ENCODE results near the gene POLDIP2. TPM values are rescaled to one million over a fixed set of nuclear protein-coding genes. Genes with fewer than 3 reads are reported as not detected.

The POLDIP2 gene
- total RNA-seq, 1 donor from 2014 or later, result 93.2 TPM

DNA sequence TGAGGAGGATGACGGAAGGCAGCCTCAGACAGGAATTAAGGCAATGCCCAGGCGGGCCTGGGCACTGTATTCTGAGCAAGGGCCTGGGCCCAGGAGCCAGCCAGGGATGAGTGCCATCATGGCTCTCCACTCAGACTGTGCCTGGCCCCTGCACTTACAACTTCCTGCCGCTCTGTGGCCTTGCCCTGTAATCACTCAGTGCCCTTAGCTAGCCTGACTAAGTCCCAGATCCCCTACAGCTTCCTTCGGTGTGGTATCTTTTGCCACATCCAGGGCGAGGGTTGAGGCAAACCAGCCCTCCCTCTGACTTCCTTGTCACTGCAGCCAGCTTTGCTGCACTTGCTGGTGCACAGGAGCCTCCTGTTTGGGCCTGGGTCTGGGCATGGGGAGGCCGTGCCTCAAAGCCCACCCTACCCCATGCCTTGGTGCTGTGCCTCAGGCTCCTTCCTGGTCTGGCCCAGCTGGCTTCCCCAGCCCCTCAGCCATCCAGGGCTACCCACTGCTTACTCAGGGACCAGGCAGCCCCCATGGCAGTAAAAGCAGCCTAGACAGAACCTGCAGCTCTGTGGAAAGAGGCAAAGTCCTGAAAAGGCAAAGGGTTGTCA is 39.4 kb upstream of the POLDIP2 start:
- Mint-ChIP-seq H3K27me3 (ENCODE audit: low read depth) (no peaks in the 10 kb centered on the region), H3K36me3 (ENCODE audit: low read depth) (peaks cover 23% of the 10 kb centered on the region), H3K27ac (no peak overlapping the region), H3K4me3 (ENCODE audit: low read depth) (no peak overlapping the region), H3K4me1 (ENCODE audit: low read depth) (no peaks in the 10 kb centered on the region), H3K9me3 (no peaks in the 10 kb centered on the region)
- intact Hi-C loops (cut with micrococcal nuclease), result no loop called here
- no peak for DNase-seq (ENCODE audit: low spot score)

DNA sequence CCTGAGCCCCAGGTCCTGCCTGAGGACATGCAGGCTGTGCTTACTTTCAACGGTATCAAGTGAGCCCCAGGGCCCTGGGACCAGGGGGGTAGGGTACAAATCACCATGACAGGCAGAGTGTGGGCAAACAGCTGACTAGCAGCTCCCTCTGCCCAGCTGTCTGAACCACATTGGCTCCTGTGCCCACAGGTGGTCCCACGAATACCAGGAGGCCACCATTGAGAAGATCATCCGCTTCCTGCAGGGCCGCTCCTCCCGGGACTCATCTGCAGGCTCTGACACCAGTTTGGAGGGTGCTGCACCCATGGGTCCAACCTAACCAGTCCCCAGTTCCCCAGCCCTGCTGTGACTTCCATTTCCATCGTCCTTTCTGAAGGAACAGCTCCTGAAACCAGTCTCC is 38.6 kb upstream of the POLDIP2 start:
- H3K4me3 Mint-ChIP-seq (ENCODE audit: low read depth), result no peak overlapping the region
- no peaks in the 10 kb centered on the region for H3K4me1 Mint-ChIP-seq (ENCODE audit: low read depth)
- H3K9me3 Mint-ChIP-seq, result no peaks in the 10 kb centered on the region
- no peak for DNase-seq (ENCODE audit: low spot score)
- intact Hi-C loops (cut with micrococcal nuclease), result no loop called here
- H3K27me3 Mint-ChIP-seq (ENCODE audit: low read depth), result no peaks in the 10 kb centered on the region
- no peak overlapping the region for H3K27ac Mint-ChIP-seq
- H3K36me3 Mint-ChIP-seq (ENCODE audit: low read depth), result peaks cover 29% of the 10 kb centered on the region

DNA sequence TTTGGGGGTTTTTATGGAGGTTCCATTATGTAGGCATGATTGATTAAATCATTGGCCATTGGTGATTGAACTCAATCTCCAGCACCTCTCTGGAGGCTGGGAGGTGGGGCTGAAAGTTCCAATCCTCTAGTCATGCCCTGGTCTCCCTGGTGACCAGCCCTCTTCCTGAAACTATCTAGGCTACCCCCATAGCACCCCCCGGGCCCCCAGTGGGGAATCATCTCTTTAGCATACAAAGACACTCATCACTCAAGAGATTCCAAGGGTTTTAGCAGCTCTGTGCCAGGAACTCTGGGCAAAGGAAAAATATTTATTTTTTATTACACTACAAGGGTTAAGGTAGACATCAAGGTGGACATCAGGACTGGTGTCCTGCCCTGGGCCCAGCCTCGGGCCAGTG is 38.1 kb upstream of the POLDIP2 start:
- H3K27me3 Mint-ChIP-seq (ENCODE audit: low read depth), result no peaks in the 10 kb centered on the region
- H3K4me3 Mint-ChIP-seq (ENCODE audit: low read depth), result no peak overlapping the region
- no peaks in the 10 kb centered on the region for H3K4me1 Mint-ChIP-seq (ENCODE audit: low read depth)
- intact Hi-C loops (cut with micrococcal nuclease), result no loop called here
- peaks cover 35% of the 10 kb centered on the region for H3K36me3 Mint-ChIP-seq (ENCODE audit: low read depth)
- H3K27ac Mint-ChIP-seq, result no peak overlapping the region
- DNase-seq (ENCODE audit: low spot score), result no peak
- H3K9me3 Mint-ChIP-seq, result no peaks in the 10 kb centered on the region

DNA sequence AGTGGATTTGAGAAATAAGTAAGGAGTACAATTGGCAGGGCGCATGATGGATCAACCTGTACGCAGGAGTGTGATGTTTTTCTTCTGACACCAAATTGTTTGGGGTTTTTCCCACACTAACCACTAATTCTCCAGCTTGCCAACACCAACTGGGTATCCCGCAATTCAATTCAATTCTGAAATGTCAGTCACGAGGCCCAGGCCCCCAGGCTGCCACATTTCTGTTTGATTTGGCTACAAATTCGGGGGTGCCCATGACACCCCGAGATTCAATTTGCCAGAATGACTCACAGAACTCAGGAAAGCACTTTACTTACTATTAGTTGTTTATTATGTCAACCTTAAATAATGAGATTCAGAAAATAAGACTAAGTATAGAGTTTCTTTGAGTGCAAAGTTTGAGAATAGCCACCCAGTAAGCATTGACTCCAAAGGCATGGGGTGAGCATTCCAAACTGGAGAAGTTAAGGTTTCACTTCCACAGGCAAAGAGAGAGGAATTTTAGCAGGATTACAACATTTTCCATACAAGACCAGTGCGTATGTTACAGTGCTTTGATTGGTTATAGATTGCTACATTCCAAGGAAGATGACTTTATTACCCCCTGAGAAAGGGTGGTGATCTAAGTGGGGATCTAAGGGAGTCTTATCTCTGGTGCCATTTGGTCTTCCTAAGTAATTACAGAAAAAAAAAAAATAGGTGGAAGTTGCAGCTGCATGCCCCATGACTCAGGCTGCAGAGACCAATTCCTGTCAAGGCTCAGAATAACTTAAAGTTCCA is 37.2 kb upstream of the POLDIP2 start:
- DNase-seq (ENCODE audit: low spot score), result no peak

DNA sequence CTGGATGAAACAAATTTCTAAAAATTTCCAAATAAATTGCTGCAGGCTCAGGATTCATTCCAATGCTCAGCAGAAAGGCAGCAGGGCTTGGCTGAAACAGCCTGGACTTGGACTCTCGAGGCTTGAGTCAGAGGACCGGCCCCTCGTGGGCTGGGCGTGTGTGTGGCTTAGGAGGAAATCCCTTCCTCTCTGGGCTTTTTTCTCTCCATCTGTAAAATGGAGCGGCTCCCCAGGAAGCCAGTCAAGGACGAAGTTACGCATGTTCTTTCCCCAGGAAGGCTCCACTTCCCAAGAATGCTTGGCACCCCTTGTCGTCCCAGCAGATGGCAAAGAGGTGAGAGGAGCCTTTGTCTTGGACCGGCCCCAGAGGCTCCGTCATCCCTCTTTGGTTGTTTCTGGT is 35.2 kb upstream of the POLDIP2 start:
- no peaks in the 10 kb centered on the region for H3K9me3 Mint-ChIP-seq
- DNase-seq (ENCODE audit: low spot score), result no peak
- no peaks in the 10 kb centered on the region for H3K4me1 Mint-ChIP-seq (ENCODE audit: low read depth)
- H3K27me3 Mint-ChIP-seq (ENCODE audit: low read depth), result no peaks in the 10 kb centered on the region
- no peak overlapping the region for H3K4me3 Mint-ChIP-seq (ENCODE audit: low read depth)
- intact Hi-C loops (cut with micrococcal nuclease), result no loop called here
- peaks cover 55% of the 10 kb centered on the region for H3K36me3 Mint-ChIP-seq (ENCODE audit: low read depth)
- no peak overlapping the region for H3K27ac Mint-ChIP-seq

More for the DNA sequence above, 37.2 kb upstream of the POLDIP2 start:
- intact Hi-C loops (cut with micrococcal nuclease), result no loop called here
- no peak overlapping the region for H3K4me3 Mint-ChIP-seq (ENCODE audit: low read depth)
- no peaks in the 10 kb centered on the region for H3K4me1 Mint-ChIP-seq (ENCODE audit: low read depth)
- H3K27me3 Mint-ChIP-seq (ENCODE audit: low read depth), result no peaks in the 10 kb centered on the region
- no peaks in the 10 kb centered on the region for H3K9me3 Mint-ChIP-seq
- no peak overlapping the region for H3K27ac Mint-ChIP-seq
- peaks cover 44% of the 10 kb centered on the region for H3K36me3 Mint-ChIP-seq (ENCODE audit: low read depth)

DNA sequence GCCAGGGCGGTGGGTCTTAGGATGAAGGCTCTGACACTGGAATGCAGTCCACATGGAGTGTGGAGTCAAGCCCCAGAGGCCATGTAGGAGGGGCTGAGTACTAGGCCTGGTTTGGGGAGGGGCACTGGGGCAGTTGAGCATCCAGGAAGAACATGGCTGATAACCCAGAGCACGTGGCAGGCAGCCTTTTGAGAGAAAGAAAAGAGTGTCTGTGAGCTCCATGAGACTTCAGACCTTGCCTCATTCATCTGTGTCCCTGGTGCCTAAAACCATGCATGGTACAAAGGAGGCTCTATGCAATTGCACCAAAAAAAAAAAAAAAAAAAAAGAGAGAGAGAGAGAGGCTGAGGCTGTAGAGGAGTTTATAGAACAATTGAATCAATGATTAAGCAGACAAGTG is 34.1 kb upstream of the POLDIP2 start:
- H3K9me3 Mint-ChIP-seq, result no peaks in the 10 kb centered on the region
- H3K4me3 Mint-ChIP-seq (ENCODE audit: low read depth), result no peak overlapping the region
- intact Hi-C loops (cut with micrococcal nuclease), result no loop called here

DNA sequence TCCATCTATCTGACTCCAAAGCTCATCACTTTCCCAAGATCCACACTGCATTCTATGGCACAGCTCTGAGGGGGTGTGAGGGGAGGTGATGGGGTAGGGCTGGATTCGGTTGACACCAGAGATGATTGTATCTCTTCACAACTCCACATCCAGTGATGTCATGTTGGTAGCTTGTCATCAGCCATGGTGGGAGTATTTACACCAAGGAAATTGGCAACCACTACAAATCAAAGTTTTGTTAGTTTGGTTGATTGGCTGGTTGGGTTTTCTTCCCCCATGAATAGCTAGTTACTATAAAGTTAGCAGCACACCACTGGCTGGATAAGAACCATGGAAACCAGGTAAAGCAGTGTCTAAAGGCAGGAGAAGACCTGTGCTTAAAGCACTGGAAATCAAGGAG is 33.7 kb upstream of the POLDIP2 start:
- no peak overlapping the region for H3K27ac Mint-ChIP-seq
- H3K36me3 Mint-ChIP-seq (ENCODE audit: low read depth), result peaks cover 51% of the 10 kb centered on the region
- H3K4me1 Mint-ChIP-seq (ENCODE audit: low read depth), result no peaks in the 10 kb centered on the region
- H3K27me3 Mint-ChIP-seq (ENCODE audit: low read depth), result no peaks in the 10 kb centered on the region
- no peak for DNase-seq (ENCODE audit: low spot score)
- no peak overlapping the region for H3K4me3 Mint-ChIP-seq (ENCODE audit: low read depth)
- intact Hi-C loops (cut with micrococcal nuclease), result no loop called here
- no peaks in the 10 kb centered on the region for H3K9me3 Mint-ChIP-seq

More for the DNA sequence above, 34.1 kb upstream of the POLDIP2 start:
- Mint-ChIP-seq H3K36me3 (ENCODE audit: low read depth) (peaks cover 51% of the 10 kb centered on the region), H3K27me3 (ENCODE audit: low read depth) (no peaks in the 10 kb centered on the region), H3K27ac (no peak overlapping the region), H3K4me1 (ENCODE audit: low read depth) (no peaks in the 10 kb centered on the region)
- DNase-seq (ENCODE audit: low spot score), result no peak

DNA sequence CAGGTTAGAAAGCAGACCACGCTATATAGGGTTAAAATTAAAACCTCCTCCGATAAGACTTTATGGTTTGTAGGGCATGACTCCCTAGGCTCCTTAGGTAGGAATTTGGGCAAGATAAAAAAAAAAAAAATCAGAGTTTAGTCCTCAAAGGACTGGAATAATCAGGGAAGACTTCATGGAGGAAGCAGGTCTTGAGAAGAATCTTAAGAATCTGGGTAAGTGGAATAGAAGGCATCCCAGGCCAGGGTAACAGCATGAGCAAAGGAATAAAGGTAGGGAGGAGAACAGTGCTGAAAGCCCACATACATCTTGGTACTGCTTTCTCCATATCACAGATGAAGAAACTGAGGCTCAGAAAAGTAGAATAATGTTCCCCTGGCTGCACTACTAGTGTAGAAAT is 33.2 kb upstream of the POLDIP2 start:
- Mint-ChIP-seq H3K36me3 (ENCODE audit: low read depth) (peaks cover 47% of the 10 kb centered on the region), H3K4me1 (ENCODE audit: low read depth) (no peaks in the 10 kb centered on the region)

DNA sequence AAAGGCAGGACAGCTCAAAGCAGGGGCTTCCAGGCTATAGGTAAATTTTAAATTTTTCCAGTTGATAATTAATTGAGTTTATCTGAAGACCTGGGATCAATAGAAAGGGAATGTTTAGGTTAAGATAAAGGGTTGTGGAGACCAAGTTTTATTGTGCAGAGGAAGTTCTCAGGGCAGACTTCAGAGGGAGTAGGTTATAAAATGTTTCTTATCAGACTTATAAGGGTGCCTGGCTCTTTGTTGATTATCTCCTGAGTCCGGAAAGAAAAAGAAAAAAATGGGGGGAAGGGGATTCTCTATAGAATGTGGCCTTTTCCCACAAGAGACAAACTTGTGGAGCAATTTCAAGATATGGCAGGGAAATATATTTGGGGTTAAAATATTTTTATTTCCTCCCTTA is 32.8 kb upstream of the POLDIP2 start:
- Mint-ChIP-seq H3K9me3 (no peaks in the 10 kb centered on the region), H3K36me3 (ENCODE audit: low read depth) (peaks cover 46% of the 10 kb centered on the region), H3K4me1 (ENCODE audit: low read depth) (peaks cover 3% of the 10 kb centered on the region), H3K4me3 (ENCODE audit: low read depth) (no peak overlapping the region), H3K27me3 (ENCODE audit: low read depth) (no peaks in the 10 kb centered on the region), H3K27ac (no peak overlapping the region)
- DNase-seq (ENCODE audit: low spot score), result no peak
- intact Hi-C loops (cut with micrococcal nuclease), result no loop called here

More for the DNA sequence above, 33.2 kb upstream of the POLDIP2 start:
- Mint-ChIP-seq H3K9me3 (no peaks in the 10 kb centered on the region), H3K27me3 (ENCODE audit: low read depth) (no peaks in the 10 kb centered on the region), H3K27ac (no peak overlapping the region), H3K4me3 (ENCODE audit: low read depth) (no peak overlapping the region)
- intact Hi-C loops (cut with micrococcal nuclease), result no loop called here
- no peak for DNase-seq (ENCODE audit: low spot score)

DNA sequence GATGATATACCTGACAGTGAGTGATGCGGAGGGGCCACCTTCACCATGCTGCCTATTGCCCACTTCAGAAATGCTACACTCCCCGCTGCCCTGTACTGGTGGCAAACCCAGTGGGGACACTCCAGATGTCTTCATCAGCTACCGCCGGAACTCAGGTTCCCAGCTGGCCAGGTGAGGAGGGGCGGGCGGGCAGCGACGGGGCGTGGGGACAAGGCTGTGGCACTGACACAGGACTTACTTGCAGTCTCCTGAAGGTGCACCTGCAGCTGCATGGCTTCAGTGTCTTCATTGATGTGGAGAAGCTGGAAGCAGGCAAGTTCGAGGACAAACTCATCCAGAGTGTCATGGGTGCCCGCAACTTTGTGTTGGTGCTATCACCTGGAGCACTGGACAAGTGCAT is 30.8 kb upstream of the POLDIP2 start:
- peaks cover 13% of the 10 kb centered on the region for H3K4me1 Mint-ChIP-seq (ENCODE audit: low read depth)
- no peak for DNase-seq (ENCODE audit: low spot score)
- no peak overlapping the region for H3K27ac Mint-ChIP-seq
- intact Hi-C loops (cut with micrococcal nuclease), result no loop called here
- no peaks in the 10 kb centered on the region for H3K9me3 Mint-ChIP-seq
- no peaks in the 10 kb centered on the region for H3K27me3 Mint-ChIP-seq (ENCODE audit: low read depth)
- H3K4me3 Mint-ChIP-seq (ENCODE audit: low read depth), result no peak overlapping the region
- H3K36me3 Mint-ChIP-seq (ENCODE audit: low read depth), result peaks cover 43% of the 10 kb centered on the region

DNA sequence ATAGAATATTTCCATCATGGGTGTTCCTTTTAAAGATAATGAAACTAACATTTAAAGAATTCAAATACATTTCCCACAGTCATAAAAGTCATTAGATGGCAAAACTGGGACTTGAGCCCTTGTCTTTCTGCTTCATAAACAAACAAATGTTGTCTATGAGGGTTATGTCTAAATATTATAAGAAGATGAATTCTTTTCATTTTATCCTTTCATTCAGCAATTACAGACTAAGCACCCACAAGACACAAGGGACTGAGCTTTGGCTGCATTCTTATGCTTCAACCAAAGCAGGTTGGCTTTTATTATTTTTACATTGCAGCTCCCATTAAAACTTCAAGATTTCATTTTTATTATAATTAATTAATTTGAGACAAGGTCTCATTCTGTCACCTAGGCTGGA is 29.1 kb upstream of the POLDIP2 start:
- Mint-ChIP-seq H3K27me3 (ENCODE audit: low read depth) (peaks cover 3% of the 10 kb centered on the region), H3K4me3 (ENCODE audit: low read depth) (no peak overlapping the region), H3K4me1 (ENCODE audit: low read depth) (peaks cover 16% of the 10 kb centered on the region), H3K27ac (no peak overlapping the region), H3K9me3 (no peaks in the 10 kb centered on the region), H3K36me3 (ENCODE audit: low read depth) (peaks cover 50% of the 10 kb centered on the region)
- no peak for DNase-seq (ENCODE audit: low spot score)
- intact Hi-C loops (cut with micrococcal nuclease), result no loop called here

DNA sequence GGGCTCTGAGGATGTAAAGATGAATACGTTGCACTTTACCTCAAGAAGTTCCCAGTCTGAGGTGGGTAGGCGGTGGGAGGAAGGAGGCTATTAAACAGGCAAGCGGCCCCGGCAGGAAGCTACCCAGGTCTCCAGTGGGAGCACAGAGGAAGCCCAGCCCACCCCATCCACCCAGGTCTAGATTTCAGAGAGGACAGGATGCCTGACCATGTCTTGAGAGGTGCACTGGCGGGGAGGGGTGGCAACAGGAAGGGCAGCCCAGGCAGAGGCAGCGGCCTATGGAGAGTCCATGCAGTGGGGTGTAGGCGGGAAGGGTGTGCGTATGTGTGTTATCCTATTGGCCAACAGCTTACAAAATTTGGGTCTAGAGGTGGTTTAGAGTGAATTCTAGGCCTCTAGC is 28.1 kb upstream of the POLDIP2 start:
- Mint-ChIP-seq H3K4me1 (ENCODE audit: low read depth) (peaks cover 17% of the 10 kb centered on the region), H3K27ac (peak overlapping the region; percentile 20), H3K36me3 (ENCODE audit: low read depth) (peaks cover 40% of the 10 kb centered on the region), H3K27me3 (ENCODE audit: low read depth) (peaks cover 4% of the 10 kb centered on the region), H3K4me3 (ENCODE audit: low read depth) (peak overlapping the region; percentile 89), H3K9me3 (no peaks in the 10 kb centered on the region)
- no peak for DNase-seq (ENCODE audit: low spot score)
- intact Hi-C loops (cut with micrococcal nuclease), result no loop called here

DNA sequence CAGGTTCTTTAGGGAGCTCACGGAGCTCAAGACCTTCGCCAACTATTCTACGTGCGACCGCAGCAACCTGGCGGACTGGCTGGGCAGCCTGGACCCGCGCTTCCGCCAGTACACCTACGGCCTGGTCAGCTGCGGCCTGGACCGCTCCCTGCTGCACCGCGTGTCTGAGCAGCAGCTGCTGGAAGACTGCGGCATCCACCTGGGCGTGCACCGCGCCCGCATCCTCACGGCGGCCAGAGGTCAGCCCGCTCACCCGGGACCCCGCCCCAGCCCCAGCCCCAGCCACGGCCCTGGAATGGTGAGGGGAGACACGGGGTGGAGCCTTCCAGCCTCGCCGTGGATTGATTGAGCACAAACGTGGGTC is 27.7 kb upstream of the POLDIP2 start:
- intact Hi-C loops (cut with micrococcal nuclease), result no loop called here
- Mint-ChIP-seq H3K27me3 (ENCODE audit: low read depth) (peaks cover 7% of the 10 kb centered on the region), H3K9me3 (no peaks in the 10 kb centered on the region), H3K27ac (peak overlapping the region; percentile 75), H3K4me1 (ENCODE audit: low read depth) (peaks cover 20% of the 10 kb centered on the region), H3K4me3 (ENCODE audit: low read depth) (peak overlapping the region; percentile 89), H3K36me3 (ENCODE audit: low read depth) (peaks cover 36% of the 10 kb centered on the region)
- no peak for DNase-seq (ENCODE audit: low spot score)
